Left lung (tissue), 10 donors: ENCODE data around the gene RUFY3. TPM values are rescaled to one million over a fixed set of nuclear protein-coding genes. Genes with fewer than 3 reads are reported as not detected.

Source experiments
- ATAC-seq: fragments of 200-7000 bp; cut with Tn5 transposase; one replicate; pipeline ENCODE4 v1.9.1; 2020; ENCODE audit warnings: moderate library complexity
- DNase-seq, 4 donors: peaks; one replicate each; pipeline ENCODE4 v3.0.0-alpha.2; 2013 to 2020
- H3K27ac ChIP-seq, 2 donors: fragments of 200-600 bp; sonication (generic) in 1 of 2; one replicate each; pipeline versions ENCODE4 v1.5.0 to v1.8.0; 2020 to 2021
- H3K27me3 ChIP-seq, 2 donors: fragments of 200-600 bp; sonication (generic) in 1 of 2; one replicate each; pipeline versions ENCODE4 v1.5.0 to v1.8.0; 2020 to 2021
- H3K36me3 ChIP-seq, 2 donors: fragments of 200-600 bp; sonication (generic) in 1 of 2; one replicate each; pipeline versions ENCODE4 v1.5.0 to v1.8.0; 2020 to 2021
- H3K4me1 ChIP-seq, 2 donors: fragments of 200-600 bp; one replicate each; pipeline ENCODE4 v1.8.0; 2021
- H3K4me3 ChIP-seq, 2 donors: fragments of 200-600 bp; sonication (generic) in 1 of 2; one replicate each; pipeline versions ENCODE4 v1.5.0 to v1.8.0; 2020 to 2021; ENCODE audit warnings: mild to moderate bottlenecking in 1 of 2
- H3K9me3 ChIP-seq, 2 donors: fragments of 200-600 bp; sonication (generic) in 1 of 2; one replicate each; pipeline versions ENCODE4 v1.5.0 to v1.8.0; 2020 to 2021
- intact Hi-C, 2 donors: fragments of 100-400 bp; cut with DNase I; formaldehyde crosslinking; loops; one replicate each; pipeline versions ENCODE4 v1.11.2 to v1.14.2; 2022
- polyA plus RNA-seq, 6 donors: library from polyadenylated mRNA; unstranded; fragments of 120-200 nt; gene quantifications; one replicate each; pipeline ENCODE4 v1.2.1, GENCODE V29; 2013; ENCODE audit not compliant: insufficient read length in 6 of 6
- total RNA-seq, 2 donors: library from RNA; stranded (reverse); fragmentation: NEBNext Ultra II Directional; extraction: Animal tissue kit (Norgen Biotek cat#: 25700); gene quantifications; one replicate each; pipeline ENCODE4 v1.2.1, GENCODE V29; 2021
- TF ChIP-seq, protein P1 (sequence below), 2 donors: fragments of 200-600 bp; sonication (generic) in 1 of 2; IDR thresholded peaks; one replicate each; pipeline versions ENCODE4 v1.5.0 to v1.8.0; 2021; ENCODE audit warnings: antibody characterized with exemption in 2 of 2
- donor health status: DM: no; HTN: yes; CAD: no.
- donor health status: DM: no; HTN: no; CAD: no.

Gene RUFY3
- total and polyA plus RNA-seq, 8 donors = 59.9 to 158 (median 140) TPM

DNA sequence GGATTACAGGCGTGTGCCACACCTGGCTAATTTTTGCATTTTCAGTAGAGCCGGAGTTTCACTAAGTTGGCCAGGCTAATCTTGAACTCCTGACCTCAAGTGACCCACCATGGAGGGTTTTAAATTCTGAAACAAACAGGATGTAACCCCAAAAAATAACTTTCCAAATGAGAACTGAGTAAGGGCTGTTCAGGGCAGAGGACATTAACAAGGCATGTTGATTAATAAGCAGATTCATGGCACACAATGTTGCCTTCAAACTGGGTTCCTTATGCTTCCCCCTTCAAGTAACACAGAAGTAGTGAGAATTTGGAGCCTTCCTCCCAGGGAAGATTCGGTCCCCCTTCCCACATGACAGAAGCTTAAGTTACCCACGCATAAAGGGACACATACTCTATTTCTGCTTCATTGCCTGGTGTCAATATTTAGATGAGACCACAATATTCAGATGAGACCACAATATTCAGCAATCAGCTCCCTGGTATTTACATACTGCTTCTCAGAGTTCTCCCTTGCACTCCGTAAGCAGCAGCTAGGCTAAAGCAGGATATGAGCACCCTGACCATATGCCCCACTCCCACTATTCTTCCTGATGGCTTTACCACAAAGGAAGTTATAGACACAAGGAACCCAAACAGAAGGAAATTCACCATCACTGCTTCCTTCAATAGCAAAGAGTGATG lies 96.5 kb downstream of the RUFY3 start:
- intact Hi-C loops = no loop called here
- no peak overlapping the region for H3K4me3 ChIP-seq
- peaks cover 0 to 51% of the 10 kb centered on the region in 2 donors for H3K36me3 ChIP-seq
- ATAC-seq (no peak), DNase-seq (no peak)
- H3K27me3 ChIP-seq = no peaks in the 10 kb centered on the region
- TF ChIP-seq, protein P1, sequence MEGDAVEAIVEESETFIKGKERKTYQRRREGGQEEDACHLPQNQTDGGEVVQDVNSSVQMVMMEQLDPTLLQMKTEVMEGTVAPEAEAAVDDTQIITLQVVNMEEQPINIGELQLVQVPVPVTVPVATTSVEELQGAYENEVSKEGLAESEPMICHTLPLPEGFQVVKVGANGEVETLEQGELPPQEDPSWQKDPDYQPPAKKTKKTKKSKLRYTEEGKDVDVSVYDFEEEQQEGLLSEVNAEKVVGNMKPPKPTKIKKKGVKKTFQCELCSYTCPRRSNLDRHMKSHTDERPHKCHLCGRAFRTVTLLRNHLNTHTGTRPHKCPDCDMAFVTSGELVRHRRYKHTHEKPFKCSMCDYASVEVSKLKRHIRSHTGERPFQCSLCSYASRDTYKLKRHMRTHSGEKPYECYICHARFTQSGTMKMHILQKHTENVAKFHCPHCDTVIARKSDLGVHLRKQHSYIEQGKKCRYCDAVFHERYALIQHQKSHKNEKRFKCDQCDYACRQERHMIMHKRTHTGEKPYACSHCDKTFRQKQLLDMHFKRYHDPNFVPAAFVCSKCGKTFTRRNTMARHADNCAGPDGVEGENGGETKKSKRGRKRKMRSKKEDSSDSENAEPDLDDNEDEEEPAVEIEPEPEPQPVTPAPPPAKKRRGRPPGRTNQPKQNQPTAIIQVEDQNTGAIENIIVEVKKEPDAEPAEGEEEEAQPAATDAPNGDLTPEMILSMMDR (IDR thresholded peaks at IDR 0.05) = no peak
- no peak overlapping the region for H3K27ac ChIP-seq
- H3K9me3 ChIP-seq = no peaks in the 10 kb centered on the region
- H3K4me1 ChIP-seq = no peaks in the 10 kb centered on the region

DNA sequence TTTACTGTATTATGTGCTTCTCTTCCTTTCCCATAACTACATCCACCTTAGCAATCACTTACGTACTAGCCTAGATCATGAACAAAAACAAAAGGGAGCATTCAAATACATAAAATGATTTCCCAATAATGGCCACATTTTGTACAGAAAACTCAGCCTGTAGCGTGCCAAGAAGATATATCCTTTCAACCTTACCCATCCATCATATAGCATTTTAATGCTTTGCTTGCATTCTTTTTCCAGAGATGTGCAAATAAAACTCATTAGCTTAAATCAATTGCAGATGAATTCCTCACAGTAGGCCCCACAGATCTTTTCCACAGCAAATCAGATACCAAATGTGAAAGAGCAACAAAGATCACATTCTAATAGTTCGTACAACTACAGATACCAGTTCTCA lies 97.2 kb downstream of the RUFY3 start:
- no peaks in the 10 kb centered on the region for H3K27me3 ChIP-seq
- peaks cover 0 to 57% of the 10 kb centered on the region in 2 donors for H3K36me3 ChIP-seq
- DNase-seq = no peak
- no peak overlapping the region for H3K27ac ChIP-seq
- H3K9me3 ChIP-seq = no peaks in the 10 kb centered on the region
- no peak overlapping the region for H3K4me3 ChIP-seq
- no peak for ATAC-seq
- no peaks in the 10 kb centered on the region for H3K4me1 ChIP-seq
- intact Hi-C loops = no loop called here
- TF ChIP-seq, protein P1 (IDR thresholded peaks at IDR 0.05) = no peak

DNA sequence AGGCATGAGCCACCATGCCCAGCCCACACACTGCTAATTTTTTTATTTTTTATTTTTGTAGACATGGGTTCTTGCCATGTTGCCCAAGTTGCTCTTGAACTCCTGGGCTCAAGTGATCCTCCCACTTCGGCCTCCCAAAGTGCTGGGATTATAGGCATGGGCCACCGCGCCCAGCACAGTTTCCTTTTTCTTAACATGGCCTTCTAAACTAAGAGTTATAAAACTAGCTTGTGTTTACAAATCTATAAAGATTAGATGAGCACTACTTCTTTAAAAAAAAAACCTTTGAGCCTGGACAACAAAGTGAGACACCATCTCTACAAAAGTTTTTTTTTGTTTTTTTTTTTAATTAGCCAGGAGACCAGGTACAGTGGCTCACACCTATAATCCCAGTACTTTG lies 107.3 kb downstream of the RUFY3 start:
- intact Hi-C loops = no loop called here
- no peak for ATAC-seq

DNA sequence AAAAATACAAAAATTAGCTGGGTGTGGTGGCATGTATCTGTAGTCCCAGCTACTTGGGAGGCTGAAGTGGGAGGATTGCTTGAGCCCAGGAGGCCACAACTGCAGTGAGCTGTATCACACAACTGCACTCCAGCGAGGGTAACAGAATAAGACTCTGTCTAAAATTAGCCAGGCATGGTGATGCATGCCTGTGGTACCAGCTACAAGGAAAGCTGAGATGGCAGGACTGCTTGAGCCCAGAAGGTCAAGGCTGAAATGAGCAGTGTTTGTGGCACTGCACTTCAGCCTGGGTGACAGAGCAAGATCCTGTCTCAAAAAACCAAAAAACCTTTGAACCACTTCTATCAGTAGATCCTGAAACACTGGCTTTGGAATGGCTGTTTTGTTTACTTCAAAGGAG lies 107.7 kb downstream of the RUFY3 start:
- TF ChIP-seq, protein P1 (IDR thresholded peaks at IDR 0.05) = no peak
- Histone ChIP-seq H3K4me1 (peaks cover 0 to 4% of the 10 kb centered on the region in 2 donors), H3K4me3 (no peak overlapping the region), H3K27ac (no peak overlapping the region), H3K36me3 (peaks cover 0 to 92% of the 10 kb centered on the region in 2 donors), H3K27me3 (no peaks in the 10 kb centered on the region), H3K9me3 (no peaks in the 10 kb centered on the region)
- intact Hi-C loops = no loop called here
- no peak for DNase-seq
- no peak for ATAC-seq

More for the DNA sequence above, 107.3 kb downstream of the RUFY3 start:
- Histone ChIP-seq H3K27me3 (no peaks in the 10 kb centered on the region), H3K4me1 (peaks cover 0 to 4% of the 10 kb centered on the region in 2 donors), H3K4me3 (no peak overlapping the region), H3K27ac (no peak overlapping the region), H3K9me3 (no peaks in the 10 kb centered on the region), H3K36me3 (peaks cover 0 to 92% of the 10 kb centered on the region in 2 donors)
- DNase-seq = no peak
- TF ChIP-seq, protein P1 (IDR thresholded peaks at IDR 0.05) = no peak

DNA sequence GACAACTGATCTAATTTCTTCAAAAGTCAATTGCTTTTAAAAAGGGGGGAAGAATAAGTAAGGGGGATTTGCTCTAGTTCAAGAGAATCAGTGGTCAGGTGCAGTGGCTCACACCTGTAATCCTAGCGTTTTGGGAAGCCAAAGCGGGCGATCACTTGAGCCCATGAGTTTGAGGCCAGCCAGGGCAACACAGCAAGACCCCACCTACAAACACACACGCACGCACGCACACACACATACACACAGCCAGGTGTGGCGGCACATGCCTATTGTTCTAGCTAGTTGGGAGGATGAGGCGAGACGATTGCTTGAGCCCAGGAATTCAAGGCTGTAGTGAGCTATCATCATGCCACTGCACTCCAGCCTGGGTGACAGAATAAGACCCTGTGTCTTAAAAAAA lies 108.3 kb downstream of the RUFY3 start:
- H3K27ac ChIP-seq = no peak overlapping the region
- no peak overlapping the region for H3K4me3 ChIP-seq
- no peaks in the 10 kb centered on the region for H3K27me3 ChIP-seq
- no peaks in the 10 kb centered on the region for H3K9me3 ChIP-seq
- H3K36me3 ChIP-seq = peaks cover 0 to 92% of the 10 kb centered on the region in 2 donors
- no peak for DNase-seq
- intact Hi-C loops = no loop called here
- TF ChIP-seq, protein P1 (IDR thresholded peaks at IDR 0.05) = no peak
- peaks cover 0 to 4% of the 10 kb centered on the region in 2 donors for H3K4me1 ChIP-seq
- ATAC-seq = no peak
